Neural crest cell (in vitro differentiated cells): ENCODE results near the gene PDGFB. TPM values are rescaled to one million over a fixed set of nuclear protein-coding genes. Genes with fewer than 3 reads are reported as not detected.

ENCODE experiments used
- DNase-seq: peaks from one replicate; pipeline ENCODE4 v3.0.0; 2021; ENCODE audit warnings: low read depth, mixed read lengths, low spot score
- H3K27ac Mint-ChIP-seq: one replicate; pipeline ENCODE4 v1.8.0; 2021; ENCODE audit warnings: mild to moderate bottlenecking, mixed read lengths; ENCODE audit not compliant: unreplicated experiment
- H3K27me3 Mint-ChIP-seq: 2 replicates; pipeline ENCODE4 v1.8.0; 2021; ENCODE audit warnings: low read depth, mild to moderate bottlenecking, mixed read lengths
- H3K36me3 Mint-ChIP-seq: 2 replicates; pipeline ENCODE4 v1.8.0; 2021; ENCODE audit warnings: low read depth, mild to moderate bottlenecking, mixed read lengths
- H3K4me1 Mint-ChIP-seq: 2 replicates; pipeline ENCODE4 v1.8.0; 2021; ENCODE audit warnings: mixed read lengths
- H3K4me3 Mint-ChIP-seq: one replicate; pipeline ENCODE4 v1.8.0; 2021; ENCODE audit warnings: mild to moderate bottlenecking, mixed read lengths
- H3K9me3 Mint-ChIP-seq: 2 replicates; pipeline ENCODE4 v1.8.0; 2021; ENCODE audit warnings: mixed read lengths
- CTCF ChIP-seq: fragments of 200-600 bp; sonication (generic); conservative IDR thresholded peaks from 2 replicates; pipeline ENCODE4 v1.5.0; 2021; ENCODE audit warnings: antibody characterized with exemption, mild to moderate bottlenecking
- total RNA-seq: library from RNA; stranded (reverse); gene quantifications from 2 replicates; pipeline ENCODE4 v1.2.1, GENCODE V29; 2021

Gene PDGFB
- total RNA-seq, 1 donor from 2014 or later, result 0.16 TPM

GRCh38 chr22:39275814-39276439 lies 31.1 kb upstream of the PDGFB start:
- Mint-ChIP-seq H3K27me3 (no peaks in the 10 kb centered on the region), H3K9me3 (no peaks in the 10 kb centered on the region), H3K36me3 (no peaks in the 10 kb centered on the region), H3K4me3 (no peak overlapping the region), H3K27ac (no peak overlapping the region), H3K4me1 (peaks cover 9% of the 10 kb centered on the region)
- no peak for TF ChIP-seq CTCF
- DNase-seq, result no peak

DNA sequence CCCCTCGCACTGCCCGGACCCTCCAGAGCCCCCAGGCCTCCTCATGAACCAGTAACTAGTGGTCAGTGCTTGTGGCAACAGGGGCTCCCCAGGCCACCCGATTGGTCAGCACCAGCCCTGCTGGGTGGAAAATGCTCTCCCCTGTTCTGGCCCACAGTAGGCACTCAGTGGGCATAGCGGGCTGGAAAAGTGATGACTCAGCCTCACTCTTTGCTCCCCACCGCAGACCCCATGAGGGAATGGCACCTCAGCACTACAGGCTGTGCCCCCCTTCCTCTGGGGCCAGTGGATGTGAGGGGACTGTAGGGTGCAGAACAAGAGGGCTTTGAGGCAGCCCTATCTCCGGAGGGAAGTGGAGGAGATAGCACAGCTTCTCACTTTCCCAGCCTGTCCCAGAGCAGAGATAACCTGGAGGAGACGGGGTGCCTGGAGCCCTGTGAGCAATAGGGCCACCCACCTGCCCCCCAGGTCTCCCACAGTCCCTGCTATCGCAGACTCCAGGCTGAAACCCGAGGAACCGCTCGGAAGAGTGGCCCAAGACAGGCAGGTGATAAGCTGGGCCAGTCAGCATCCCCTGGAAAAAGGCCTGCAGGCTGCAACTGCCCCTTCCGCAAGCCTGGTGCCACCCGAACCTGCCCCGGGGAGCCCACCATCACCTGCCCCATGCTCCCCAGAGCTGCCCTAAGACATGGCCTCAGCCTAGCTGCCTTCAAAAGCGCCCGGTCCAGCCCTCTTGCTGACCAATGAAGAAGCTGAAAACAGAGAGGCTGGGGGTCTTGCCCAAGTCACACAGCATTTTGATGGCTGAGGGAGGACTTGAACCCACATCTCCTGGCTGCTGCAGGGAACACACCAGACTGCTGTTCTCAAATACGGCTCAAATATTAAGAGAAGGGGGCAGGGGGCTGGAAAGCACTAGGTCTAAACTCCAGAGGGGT lies 29.4 kb upstream of the PDGFB start:
- H3K4me1 Mint-ChIP-seq, result peaks cover 5% of the 10 kb centered on the region
- H3K27me3 Mint-ChIP-seq, result no peaks in the 10 kb centered on the region
- no peak overlapping the region for H3K4me3 Mint-ChIP-seq
- no peak for TF ChIP-seq CTCF
- H3K27ac Mint-ChIP-seq, result no peak overlapping the region
- H3K36me3 Mint-ChIP-seq, result no peaks in the 10 kb centered on the region
- DNase-seq, result no peak
- H3K9me3 Mint-ChIP-seq, result no peaks in the 10 kb centered on the region

DNA sequence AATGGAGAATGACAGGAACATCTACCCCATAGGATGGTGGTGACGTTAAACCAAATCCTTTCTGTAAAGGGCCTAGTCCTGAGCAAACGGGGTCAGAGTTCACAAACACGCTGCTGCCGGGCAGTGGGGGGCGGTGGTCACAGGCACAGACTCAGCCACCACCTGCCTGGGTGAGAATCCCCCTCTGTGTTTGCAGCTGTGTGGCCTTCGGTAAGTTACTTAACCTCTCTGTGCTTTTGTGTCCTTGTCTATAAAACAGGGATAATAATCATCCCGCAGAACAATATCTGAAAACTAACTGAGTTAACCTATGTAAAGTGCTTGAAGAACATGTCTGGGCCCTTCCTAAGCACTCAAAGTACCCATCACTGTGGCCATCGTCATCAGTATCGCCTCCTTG lies 26.0 kb upstream of the PDGFB start:
- Mint-ChIP-seq H3K4me3 (no peak overlapping the region), H3K27me3 (no peaks in the 10 kb centered on the region)
- no peak for DNase-seq

DNA sequence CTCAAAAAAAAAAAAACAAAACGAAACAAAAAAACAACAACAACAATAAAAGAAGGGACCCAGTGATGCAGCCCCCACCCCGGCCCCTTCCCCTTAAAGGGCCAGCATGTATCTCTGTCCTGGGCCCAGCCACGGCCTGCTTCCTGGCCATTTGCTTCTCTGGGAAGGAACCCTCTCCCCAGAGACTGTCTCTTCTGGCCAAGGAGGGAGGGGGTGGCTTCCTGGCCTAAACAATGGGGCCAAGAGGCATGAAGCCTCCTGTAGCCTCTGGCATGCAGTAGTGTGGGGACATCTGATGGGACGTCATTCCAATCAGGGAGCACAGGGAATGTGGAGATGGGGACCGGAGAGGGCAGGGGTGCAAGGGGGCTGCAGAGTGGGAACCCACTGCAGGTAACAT lies 25.5 kb upstream of the PDGFB start:
- no peaks in the 10 kb centered on the region for H3K36me3 Mint-ChIP-seq
- H3K4me1 Mint-ChIP-seq, result peaks cover 3% of the 10 kb centered on the region
- no peaks in the 10 kb centered on the region for H3K27me3 Mint-ChIP-seq
- no peak for TF ChIP-seq CTCF
- no peak for DNase-seq
- no peak overlapping the region for H3K27ac Mint-ChIP-seq
- no peaks in the 10 kb centered on the region for H3K9me3 Mint-ChIP-seq
- H3K4me3 Mint-ChIP-seq, result no peak overlapping the region

More for the DNA sequence above, 26.0 kb upstream of the PDGFB start:
- no peak overlapping the region for H3K27ac Mint-ChIP-seq
- H3K9me3 Mint-ChIP-seq, result no peaks in the 10 kb centered on the region
- H3K36me3 Mint-ChIP-seq, result no peaks in the 10 kb centered on the region
- TF ChIP-seq CTCF, result no peak
- peaks cover 3% of the 10 kb centered on the region for H3K4me1 Mint-ChIP-seq

DNA sequence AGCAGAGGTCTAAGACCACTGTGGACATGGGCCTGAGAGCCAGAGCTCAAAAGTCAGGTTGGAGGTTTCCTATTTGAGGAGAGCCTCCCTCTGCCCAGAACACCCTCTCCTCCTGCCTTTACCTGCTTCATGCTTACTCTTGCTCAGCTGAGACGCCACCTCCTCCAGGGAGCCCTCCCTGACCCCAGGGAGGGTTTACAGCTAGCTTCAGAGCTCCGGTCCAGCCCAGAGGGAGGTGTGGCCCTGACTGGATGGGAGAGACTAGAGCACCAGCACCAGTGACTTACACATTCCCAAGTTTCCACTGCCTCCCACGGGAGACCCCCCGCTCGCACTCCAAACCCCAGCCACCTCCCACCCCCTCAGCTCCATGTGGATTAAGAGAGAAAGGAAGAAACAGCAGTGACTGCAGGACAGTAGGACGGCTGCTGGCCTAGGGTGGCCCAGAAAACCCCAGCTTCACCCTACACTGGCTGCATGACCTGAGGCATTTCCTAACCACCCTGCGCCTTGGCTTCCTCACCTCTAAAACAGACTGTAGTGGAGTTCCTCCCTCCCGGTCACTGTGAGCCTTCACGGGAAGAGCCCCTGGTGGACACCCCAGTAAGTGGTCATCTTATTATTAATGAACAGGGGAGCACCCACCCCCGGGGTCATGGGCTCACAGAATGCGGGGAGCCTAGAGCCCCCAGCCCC lies 24.5 kb upstream of the PDGFB start:
- H3K9me3 Mint-ChIP-seq, result no peaks in the 10 kb centered on the region
- H3K4me3 Mint-ChIP-seq, result no peak overlapping the region
- H3K27me3 Mint-ChIP-seq, result no peaks in the 10 kb centered on the region
- DNase-seq, result no peak
- no peaks in the 10 kb centered on the region for H3K36me3 Mint-ChIP-seq
- H3K27ac Mint-ChIP-seq, result no peak overlapping the region
- peaks cover 3% of the 10 kb centered on the region for H3K4me1 Mint-ChIP-seq
- TF ChIP-seq CTCF, result no peak
